CD4-positive, alpha-beta T cell treated with Interferon gamma for 1 hour (primary cell): ENCODE data around the gene DIAPH2.

Source experiments
- DNase-seq: peaks from one replicate; pipeline ENCODE4 v3.0.0-alpha.2; 2020

DIAPH2 gene

GRCh38 chrX:96982161-96982560, 297.5 kb downstream of the DIAPH2 start:
- no peak for DNase-seq

GRCh38 chrX:96984538-96984937, 299.9 kb downstream of the DIAPH2 start:
- no peak for DNase-seq

GRCh38 chrX:96985046-96985445, 300.4 kb downstream of the DIAPH2 start:
- DNase-seq: no peak

- DNase-seq: no peak
Measured at GRCh38 chrX:96987228-96987627, 302.6 kb downstream of the DIAPH2 start.

GRCh38 chrX:96989830-96990571, 305.4 kb downstream of the DIAPH2 start:
- no peak for DNase-seq

- no peak for DNase-seq
Measured at GRCh38 chrX:96994093-96994492, 309.5 kb downstream of the DIAPH2 start.

GRCh38 chrX:96997196-96997595, 312.6 kb downstream of the DIAPH2 start:
- DNase-seq: no peak

GRCh38 chrX:97000682-97001368, 316.2 kb downstream of the DIAPH2 start:
- no peak for DNase-seq

GRCh38 chrX:97006167-97006566, 321.5 kb downstream of the DIAPH2 start:
- no peak for DNase-seq

GRCh38 chrX:97009391-97009790, 324.7 kb downstream of the DIAPH2 start:
- no peak for DNase-seq

GRCh38 chrX:97011540-97011939, 326.9 kb downstream of the DIAPH2 start:
- no peak for DNase-seq

- no peak for DNase-seq
Measured at GRCh38 chrX:97016106-97016505, 331.5 kb downstream of the DIAPH2 start.

GRCh38 chrX:97021680-97022079, 337.0 kb downstream of the DIAPH2 start:
- DNase-seq: no peak

- no peak for DNase-seq
Measured at GRCh38 chrX:97026406-97026805, 341.8 kb downstream of the DIAPH2 start.

GRCh38 chrX:97027384-97027922, 342.8 kb downstream of the DIAPH2 start:
- no peak for DNase-seq

- no peak for DNase-seq
Measured at GRCh38 chrX:97030463-97030862, 345.8 kb downstream of the DIAPH2 start.

- DNase-seq: no peak
Measured at GRCh38 chrX:97030947-97031346, 346.3 kb downstream of the DIAPH2 start.

- no peak for DNase-seq
Measured at GRCh38 chrX:97039363-97040029, 354.9 kb downstream of the DIAPH2 start.

GRCh38 chrX:97045470-97045869, 360.8 kb downstream of the DIAPH2 start:
- DNase-seq: no peak

GRCh38 chrX:97046867-97047266, 362.2 kb downstream of the DIAPH2 start:
- no peak for DNase-seq

- DNase-seq: no peak
Measured at GRCh38 chrX:97050392-97050791, 365.8 kb downstream of the DIAPH2 start.

GRCh38 chrX:97057349-97057909, 372.8 kb downstream of the DIAPH2 start:
- no peak for DNase-seq

GRCh38 chrX:97060020-97060419, 375.4 kb downstream of the DIAPH2 start:
- no peak for DNase-seq
